Prostate gland (tissue), 2 donors: ENCODE measurements around the gene DNAL4.

Experiments used
- CTCF ChIP-seq, 4 experiments: fragments of 200-600 bp in 2 of 4; fragments of 450-650 bp in 2 of 4; sonication (generic) in 2 of 4; IDR thresholded peaks; 1 replicate in 3 of 4; 2 replicates in 1 of 4; pipeline ENCODE4 v1.5.1; 2016 to 2019; ENCODE audit warnings: antibody characterized with exemption in 4 of 4, mild to moderate bottlenecking in 2 of 4, moderate library complexity in 2 of 4
- POLR2A ChIP-seq: fragments of 450-650 bp; IDR thresholded peaks from one replicate; pipeline ENCODE4 v1.6.1; 2016; ENCODE audit warnings: antibody characterized with exemption, mild to moderate bottlenecking
- POLR2AphosphoS5 ChIP-seq: sonication (generic); formaldehyde crosslinking; IDR thresholded peaks from one replicate; pipeline ENCODE4 v1.6.1; 2017; ENCODE audit warnings: antibody characterized with exemption

GRCh38 chr22:38823637-38824036 is 29.7 kb upstream of the DNAL4 start:
- TF ChIP-seq CTCF (IDR thresholded peaks at IDR 0.05) (no peak), POLR2AphosphoS5 (no peak), POLR2A (no peak)
